ENCODE data around the gene ZNF195.
"Not testable (repeated sequence)": the region's sequence is repeated elsewhere in the genome, so short reads cannot be mapped to it uniquely, and the experiment has no call there.

The ZNF195 gene

GRCh38 chr11:3401052-3401451, 22.1 kb upstream of the ZNF195 start:
- not testable (repeated sequence) for H3K4me1 Mint-ChIP-seq; H3K4me3 Mint-ChIP-seq; H3K9me3 Mint-ChIP-seq; H3K27me3 Mint-ChIP-seq (ENCODE audit: low read depth); H3K27ac Mint-ChIP-seq; H3K36me3 Mint-ChIP-seq (ENCODE audit: low read depth)

- not testable (repeated sequence) for H3K4me1 Mint-ChIP-seq; H3K9me3 Mint-ChIP-seq; H3K27me3 Mint-ChIP-seq (ENCODE audit: low read depth); H3K36me3 Mint-ChIP-seq (ENCODE audit: low read depth); H3K27ac Mint-ChIP-seq; H3K4me3 Mint-ChIP-seq
Measured at GRCh38 chr11:3398509-3398908, 19.6 kb upstream of the ZNF195 start.

- H3K4me1 Mint-ChIP-seq; H3K4me3 Mint-ChIP-seq; H3K9me3 Mint-ChIP-seq; H3K27ac Mint-ChIP-seq; H3K27me3 Mint-ChIP-seq (ENCODE audit: low read depth); H3K36me3 Mint-ChIP-seq (ENCODE audit: low read depth): not testable (repeated sequence)
Measured at GRCh38 chr11:3398106-3398505, 19.2 kb upstream of the ZNF195 start.

- H3K27me3 Mint-ChIP-seq (ENCODE audit: low read depth); H3K36me3 Mint-ChIP-seq (ENCODE audit: low read depth); H3K4me3 Mint-ChIP-seq; H3K4me1 Mint-ChIP-seq; H3K27ac Mint-ChIP-seq; H3K9me3 Mint-ChIP-seq: not testable (repeated sequence)
Measured at GRCh38 chr11:3397210-3397609, 18.3 kb upstream of the ZNF195 start.

- H3K4me3 Mint-ChIP-seq; H3K4me1 Mint-ChIP-seq; H3K27ac Mint-ChIP-seq; H3K27me3 Mint-ChIP-seq (ENCODE audit: low read depth); H3K9me3 Mint-ChIP-seq: not testable (repeated sequence)
- H3K36me3 Mint-ChIP-seq (ENCODE audit: low read depth): peaks cover 18% of the 10 kb centered on the region
Measured at GRCh38 chr11:3395468-3395867, 16.5 kb upstream of the ZNF195 start.

GRCh38 chr11:3394956-3395355, 16.0 kb upstream of the ZNF195 start:
- H3K36me3 Mint-ChIP-seq (ENCODE audit: low read depth): peaks cover 19% of the 10 kb centered on the region
- not testable (repeated sequence) for H3K27me3 Mint-ChIP-seq (ENCODE audit: low read depth); H3K4me1 Mint-ChIP-seq; H3K27ac Mint-ChIP-seq; H3K4me3 Mint-ChIP-seq; H3K9me3 Mint-ChIP-seq

- not testable (repeated sequence) for H3K27ac Mint-ChIP-seq; H3K4me1 Mint-ChIP-seq; H3K27me3 Mint-ChIP-seq (ENCODE audit: low read depth); H3K4me3 Mint-ChIP-seq
- Mint-ChIP-seq H3K36me3 (ENCODE audit: low read depth) (peaks cover 18% of the 10 kb centered on the region), H3K9me3 (peaks cover 16% of the 10 kb centered on the region)
Measured at GRCh38 chr11:3393450-3393849, 14.5 kb upstream of the ZNF195 start.

GRCh38 chr11:3382613-3383285, 3.8 kb upstream of the ZNF195 start:
- Mint-ChIP-seq H3K36me3 (ENCODE audit: low read depth) (peaks cover 48% of the 10 kb centered on the region), H3K27ac (no peak overlapping the region), H3K4me1 (peaks cover 24% of the 10 kb centered on the region), H3K4me3 (no peak overlapping the region), H3K9me3 (peaks cover 23% of the 10 kb centered on the region), H3K27me3 (ENCODE audit: low read depth) (no peaks in the 10 kb centered on the region)
- TF ChIP-seq CTCF (IDR thresholded peaks at IDR 0.05; ENCODE audit: unreplicated experiment in 3 of 3): no peak

GRCh38 chr11:3381794-3382193, 2.8 kb upstream of the ZNF195 start:
- no peak overlapping the region for H3K27ac Mint-ChIP-seq
- no peak for TF ChIP-seq CTCF (IDR thresholded peaks at IDR 0.05; ENCODE audit: unreplicated experiment in 3 of 3)
- peak overlapping the region in 2 of 3 experiments; percentile 73 to 87 for H3K4me3 Mint-ChIP-seq
- peaks cover 26% of the 10 kb centered on the region for H3K9me3 Mint-ChIP-seq
- peaks cover 24% of the 10 kb centered on the region for H3K4me1 Mint-ChIP-seq
- no peaks in the 10 kb centered on the region for H3K27me3 Mint-ChIP-seq (ENCODE audit: low read depth)
- H3K36me3 Mint-ChIP-seq (ENCODE audit: low read depth): peaks cover 44% of the 10 kb centered on the region
